Measurements from ENCODE around the gene CDC25B.

The CDC25B gene

DNA sequence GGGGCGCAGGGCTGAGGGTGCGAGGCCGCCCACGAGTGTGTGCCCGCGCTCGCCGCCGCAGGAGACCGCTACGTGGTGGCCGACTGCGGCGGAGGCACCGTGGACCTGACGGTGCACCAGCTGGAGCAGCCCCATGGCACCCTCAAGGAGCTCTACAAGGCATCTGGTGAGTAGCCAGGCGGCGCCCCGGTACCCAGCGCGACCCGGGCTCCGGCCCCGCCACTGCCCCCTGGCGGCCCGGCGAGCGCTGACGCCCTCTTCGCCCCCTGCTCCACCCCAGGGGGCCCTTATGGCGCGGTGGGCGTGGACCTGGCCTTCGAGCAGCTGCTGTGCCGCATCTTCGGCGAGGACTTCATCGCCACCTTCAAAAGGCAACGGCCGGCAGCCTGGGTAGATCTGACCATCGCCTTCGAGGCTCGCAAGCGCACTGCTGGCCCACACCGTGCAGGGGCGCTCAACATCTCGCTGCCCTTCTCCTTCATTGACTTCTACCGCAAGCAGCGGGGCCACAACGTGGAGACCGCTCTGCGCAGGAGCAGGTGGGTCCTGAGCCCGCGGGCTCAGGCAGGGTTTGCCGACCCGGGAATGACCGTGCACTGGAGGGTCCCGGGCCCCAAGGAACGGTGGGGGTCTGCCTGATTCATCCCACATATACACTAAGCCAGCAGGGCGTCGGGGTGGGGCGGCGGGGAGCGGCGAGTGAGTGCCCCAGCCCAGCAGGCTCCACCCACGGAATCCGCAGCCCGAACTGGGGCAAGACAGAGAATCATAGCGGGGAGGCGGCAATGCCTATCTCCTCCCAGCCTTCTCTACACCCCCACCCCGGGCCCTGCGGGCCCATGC lies 46.2 kb upstream of the CDC25B start:
- Histone ChIP-seq H3K36me3 (ENCODE audit: low read depth) (no peaks in the 10 kb centered on the region), H3K27me3 (ENCODE audit: insufficient read depth, poor library complexity, severe bottlenecking) (peaks cover 23% of the 10 kb centered on the region), H3K9me3 (ENCODE audit: severe bottlenecking) (no peaks in the 10 kb centered on the region), H3K4me3 (ENCODE audit: severe bottlenecking) (peak overlapping the region; percentile 15), H3K4me1 (ENCODE audit: insufficient read depth, poor library complexity, severe bottlenecking) (no peaks in the 10 kb centered on the region), H3K27ac (ENCODE audit: poor library complexity, severe bottlenecking) (no peak overlapping the region)
- DNase-seq (ENCODE audit: low spot score): no peak
- ATAC-seq (ENCODE audit: low read depth): peak; percentile 44
- TF ChIP-seq, protein P1, sequence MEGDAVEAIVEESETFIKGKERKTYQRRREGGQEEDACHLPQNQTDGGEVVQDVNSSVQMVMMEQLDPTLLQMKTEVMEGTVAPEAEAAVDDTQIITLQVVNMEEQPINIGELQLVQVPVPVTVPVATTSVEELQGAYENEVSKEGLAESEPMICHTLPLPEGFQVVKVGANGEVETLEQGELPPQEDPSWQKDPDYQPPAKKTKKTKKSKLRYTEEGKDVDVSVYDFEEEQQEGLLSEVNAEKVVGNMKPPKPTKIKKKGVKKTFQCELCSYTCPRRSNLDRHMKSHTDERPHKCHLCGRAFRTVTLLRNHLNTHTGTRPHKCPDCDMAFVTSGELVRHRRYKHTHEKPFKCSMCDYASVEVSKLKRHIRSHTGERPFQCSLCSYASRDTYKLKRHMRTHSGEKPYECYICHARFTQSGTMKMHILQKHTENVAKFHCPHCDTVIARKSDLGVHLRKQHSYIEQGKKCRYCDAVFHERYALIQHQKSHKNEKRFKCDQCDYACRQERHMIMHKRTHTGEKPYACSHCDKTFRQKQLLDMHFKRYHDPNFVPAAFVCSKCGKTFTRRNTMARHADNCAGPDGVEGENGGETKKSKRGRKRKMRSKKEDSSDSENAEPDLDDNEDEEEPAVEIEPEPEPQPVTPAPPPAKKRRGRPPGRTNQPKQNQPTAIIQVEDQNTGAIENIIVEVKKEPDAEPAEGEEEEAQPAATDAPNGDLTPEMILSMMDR (IDR thresholded peaks at IDR 0.05; ENCODE audit: poor library complexity, severe bottlenecking): peak; percentile 92

DNA sequence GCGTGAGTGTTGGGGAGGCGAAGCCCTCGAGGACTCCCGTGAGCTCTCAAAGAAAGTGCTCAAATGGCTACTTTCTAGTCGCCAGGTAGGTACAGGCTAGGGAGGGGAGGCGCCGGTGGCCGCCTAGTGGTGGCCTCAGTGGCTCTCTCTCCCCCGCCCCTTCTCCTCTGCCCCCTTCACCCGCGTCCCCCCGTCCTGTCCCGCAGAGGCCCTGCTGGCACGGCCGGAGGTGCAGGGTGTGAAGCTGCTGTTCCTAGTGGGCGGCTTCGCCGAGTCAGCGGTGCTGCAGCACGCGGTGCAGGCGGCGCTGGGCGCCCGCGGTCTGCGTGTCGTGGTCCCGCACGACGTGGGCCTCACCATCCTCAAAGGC lies 44.8 kb upstream of the CDC25B start:
- DNase-seq (ENCODE audit: low spot score) (no peak), ATAC-seq (ENCODE audit: low read depth) (no peak)
- Histone ChIP-seq H3K27me3 (ENCODE audit: insufficient read depth, poor library complexity, severe bottlenecking) (peaks cover 23% of the 10 kb centered on the region), H3K36me3 (ENCODE audit: low read depth) (no peaks in the 10 kb centered on the region), H3K4me1 (ENCODE audit: insufficient read depth, poor library complexity, severe bottlenecking) (no peaks in the 10 kb centered on the region), H3K4me3 (ENCODE audit: severe bottlenecking) (peak overlapping the region; percentile 23), H3K27ac (ENCODE audit: poor library complexity, severe bottlenecking) (no peak overlapping the region), H3K9me3 (ENCODE audit: severe bottlenecking) (no peaks in the 10 kb centered on the region)
- TF ChIP-seq, protein P1 (IDR thresholded peaks at IDR 0.05; ENCODE audit: poor library complexity, severe bottlenecking): peak; percentile 6

DNA sequence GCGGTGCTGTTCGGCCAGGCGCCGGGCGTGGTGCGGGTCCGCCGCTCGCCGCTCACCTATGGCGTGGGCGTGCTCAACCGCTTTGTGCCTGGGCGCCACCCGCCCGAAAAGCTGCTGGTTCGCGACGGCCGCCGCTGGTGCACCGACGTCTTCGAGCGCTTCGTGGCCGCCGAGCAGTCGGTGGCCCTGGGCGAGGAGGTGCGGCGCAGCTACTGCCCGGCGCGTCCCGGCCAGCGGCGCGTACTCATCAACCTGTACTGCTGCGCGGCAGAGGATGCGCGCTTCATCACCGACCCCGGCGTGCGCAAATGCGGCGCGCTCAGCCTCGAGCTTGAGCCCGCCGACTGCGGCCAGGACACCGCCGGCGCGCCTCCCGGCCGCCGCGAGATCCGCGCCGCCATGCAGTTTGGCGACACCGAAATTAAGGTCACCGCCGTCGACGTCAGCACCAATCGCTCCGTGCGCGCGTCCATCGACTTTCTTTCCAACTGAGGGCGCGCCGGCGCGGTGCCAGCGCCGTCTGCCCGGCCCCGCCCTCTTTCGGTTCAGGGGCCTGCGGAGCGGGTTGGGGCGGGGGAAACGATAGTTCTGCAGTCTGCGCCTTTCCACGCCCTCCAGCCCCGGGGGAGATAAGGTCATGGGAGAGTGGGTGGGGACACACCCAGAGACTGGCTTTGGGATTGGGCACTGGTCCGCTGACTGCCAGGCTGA lies 44.3 kb upstream of the CDC25B start:
- TF ChIP-seq, protein P1 (IDR thresholded peaks at IDR 0.05; ENCODE audit: poor library complexity, severe bottlenecking): no peak
- peak overlapping the region; percentile 23 for H3K4me3 ChIP-seq (ENCODE audit: severe bottlenecking)
- ATAC-seq (ENCODE audit: low read depth) (peak; percentile 32), DNase-seq (ENCODE audit: low spot score) (no peak)
- peaks cover 23% of the 10 kb centered on the region for H3K27me3 ChIP-seq (ENCODE audit: insufficient read depth, poor library complexity, severe bottlenecking)
- no peak overlapping the region for H3K27ac ChIP-seq (ENCODE audit: poor library complexity, severe bottlenecking)
- peaks cover 4% of the 10 kb centered on the region; the same call in 1 of the 2 replicates for H3K36me3 ChIP-seq (ENCODE audit: low read depth)
- no peaks in the 10 kb centered on the region for H3K4me1 ChIP-seq (ENCODE audit: insufficient read depth, poor library complexity, severe bottlenecking)
- H3K9me3 ChIP-seq (ENCODE audit: severe bottlenecking): no peaks in the 10 kb centered on the region

DNA sequence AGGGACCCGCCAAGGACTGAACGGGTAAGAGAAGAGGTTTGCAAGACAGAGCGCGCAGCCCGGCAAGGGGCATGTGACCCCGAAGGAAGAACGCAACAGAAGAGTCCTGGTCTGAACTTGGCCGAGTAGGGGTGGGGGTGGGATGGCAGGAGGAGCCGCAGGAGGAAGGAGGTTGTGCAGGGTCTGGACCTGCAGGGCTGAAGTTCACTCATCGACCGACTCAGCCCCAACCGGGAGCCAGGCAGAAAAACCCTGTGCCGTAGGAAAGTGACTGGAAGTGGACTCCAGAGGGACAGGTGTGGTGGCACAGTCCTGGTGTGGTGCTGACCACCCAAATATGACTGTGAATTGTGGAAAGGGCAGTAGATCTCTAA lies 43.7 kb upstream of the CDC25B start:
- Histone ChIP-seq H3K4me3 (ENCODE audit: severe bottlenecking) (no peak overlapping the region), H3K27me3 (ENCODE audit: insufficient read depth, poor library complexity, severe bottlenecking) (peaks cover 23% of the 10 kb centered on the region), H3K36me3 (ENCODE audit: low read depth) (peaks cover 9% of the 10 kb centered on the region), H3K4me1 (ENCODE audit: insufficient read depth, poor library complexity, severe bottlenecking) (no peaks in the 10 kb centered on the region), H3K9me3 (ENCODE audit: severe bottlenecking) (no peaks in the 10 kb centered on the region), H3K27ac (ENCODE audit: poor library complexity, severe bottlenecking) (no peak overlapping the region)
- TF ChIP-seq, protein P1 (IDR thresholded peaks at IDR 0.05; ENCODE audit: poor library complexity, severe bottlenecking): no peak
- DNase-seq (ENCODE audit: low spot score) (no peak), ATAC-seq (ENCODE audit: low read depth) (no peak)

Measured in RWPE2 (cell line).